HEK293T (cell line): ENCODE data around the gene MORF4L1.

Source experiments
- ARNT ChIP-seq: fragments of 450-650 bp; IDR thresholded peaks from 2 replicates; pipeline ENCODE4 v1.6.1; 2017; ENCODE audit warnings: mild to moderate bottlenecking
- BHLHE40 ChIP-seq: fragments of 450-650 bp; IDR thresholded peaks from 2 replicates; pipeline ENCODE4 v1.6.1; 2016; ENCODE audit warnings: mild to moderate bottlenecking, moderate library complexity, borderline replicate concordance
- ELF4 ChIP-seq: fragments of 450-650 bp; IDR thresholded peaks from 2 replicates; pipeline ENCODE4 v1.6.1; 2017; ENCODE audit warnings: antibody characterized with exemption
- FOXK2 ChIP-seq: fragments of 450-650 bp; IDR thresholded peaks from 2 replicates; pipeline ENCODE4 v1.6.1; 2016; ENCODE audit warnings: mild to moderate bottlenecking
- NFRKB ChIP-seq: fragments of 450-650 bp; IDR thresholded peaks from 2 replicates; pipeline ENCODE4 v1.6.1; 2016; ENCODE audit warnings: mild to moderate bottlenecking, moderate library complexity
- SP1 ChIP-seq: fragments of 450-650 bp; IDR thresholded peaks from 2 replicates; pipeline ENCODE4 v1.6.1; 2017
- ZNF384 ChIP-seq: fragments of 450-650 bp; IDR thresholded peaks from 2 replicates; pipeline ENCODE4 v1.6.1; 2016

GRCh38 chr15:78909791-78910228, 37.1 kb downstream of the MORF4L1 start:
- no peak for TF ChIP-seq ELF4
- no peak for TF ChIP-seq SP1
- no peak for TF ChIP-seq NFRKB
- no peak for TF ChIP-seq BHLHE40
- TF ChIP-seq FOXK2, result no peak
- TF ChIP-seq ARNT, result no peak
- TF ChIP-seq ZNF384, result no peak
